Heart left ventricle (tissue), 13 donors: ENCODE measurements around the gene SH3BGRL.

Experiments
- CTCF ChIP-seq, 12 donors: fragments of 200-600 bp; sonication (generic) in 4 of 12; IDR thresholded peaks; one replicate each; pipeline versions ENCODE4 v1.5.0 to v1.8.0; 2018 to 2022; ENCODE audit warnings: antibody characterized with exemption in 12 of 12, mild to moderate bottlenecking in 5 of 12
- POLR2A ChIP-seq, 2 donors: fragments of 450-650 bp; IDR thresholded peaks; one replicate each; pipeline ENCODE4 v1.6.1; 2017; ENCODE audit warnings: antibody characterized with exemption in 2 of 2, mild to moderate bottlenecking in 2 of 2, moderate library complexity in 2 of 2
- donor health status: ischemic (EF 13 %, LVEDD 7.1; RV severe dilation, severe dysfunction).
- donor health status: DM: no; HTN: yes; CAD: no.
- donor health status: DM: no; HTN: no; CAD: no.
- donor health status: ischemic (EF 25% LVEDD 6.9; RV normal size, moderate dysfunction).
- donor health status: ischemic (EF 25% LVEDD 5.7; RV mildly dilated, moderate dysfunction).
- donor health status: ischemic (EF 35%, LVEDD 5.7; RV mildly dilated, moderate dysfunction).
- donor health status: nonischemic (EF 11% LVEDD 7.7; RV severe dilation, severe dysfunction).
- donor health status: DM: yes; HTN: yes; CAD: no.
- donor health status: PGD.
- donor health status: ischemic (EF 29% LVEDD 5.4; RV normal size, mild dysfunction).
- donor health status: nonischemic (EF 23%, LVEDD 6.1; RV moderate dilation, normal function).

GRCh38 chrX:81195259-81195658 is 6.6 kb upstream of the SH3BGRL start:
- TF ChIP-seq CTCF (IDR thresholded peaks at IDR 0.05) (no peak), POLR2A (IDR thresholded peaks at IDR 0.05) (no peak)
